ENCODE data around the gene KCTD7.
"Not testable (repeated sequence)": the region's sequence is repeated elsewhere in the genome, so short reads cannot be mapped to it uniquely, and the experiment has no call there.

GRCh38 chr7:66651026-66651425, 22.3 kb downstream of the KCTD7 start:
- TF ChIP-seq, protein P1, sequence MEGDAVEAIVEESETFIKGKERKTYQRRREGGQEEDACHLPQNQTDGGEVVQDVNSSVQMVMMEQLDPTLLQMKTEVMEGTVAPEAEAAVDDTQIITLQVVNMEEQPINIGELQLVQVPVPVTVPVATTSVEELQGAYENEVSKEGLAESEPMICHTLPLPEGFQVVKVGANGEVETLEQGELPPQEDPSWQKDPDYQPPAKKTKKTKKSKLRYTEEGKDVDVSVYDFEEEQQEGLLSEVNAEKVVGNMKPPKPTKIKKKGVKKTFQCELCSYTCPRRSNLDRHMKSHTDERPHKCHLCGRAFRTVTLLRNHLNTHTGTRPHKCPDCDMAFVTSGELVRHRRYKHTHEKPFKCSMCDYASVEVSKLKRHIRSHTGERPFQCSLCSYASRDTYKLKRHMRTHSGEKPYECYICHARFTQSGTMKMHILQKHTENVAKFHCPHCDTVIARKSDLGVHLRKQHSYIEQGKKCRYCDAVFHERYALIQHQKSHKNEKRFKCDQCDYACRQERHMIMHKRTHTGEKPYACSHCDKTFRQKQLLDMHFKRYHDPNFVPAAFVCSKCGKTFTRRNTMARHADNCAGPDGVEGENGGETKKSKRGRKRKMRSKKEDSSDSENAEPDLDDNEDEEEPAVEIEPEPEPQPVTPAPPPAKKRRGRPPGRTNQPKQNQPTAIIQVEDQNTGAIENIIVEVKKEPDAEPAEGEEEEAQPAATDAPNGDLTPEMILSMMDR (conservative IDR thresholded peaks at IDR 0.05; ENCODE audit: low read length), result not testable (repeated sequence)
- not testable (repeated sequence) for TF ChIP-seq EZH2phosphoT487 (IDR thresholded peaks at IDR 0.05; ENCODE audit: borderline replicate concordance)

All from Loucy (cell line).